HepG2 (cell line): ENCODE data around the gene MRFAP1L1. TPM values are rescaled to one million over a fixed set of nuclear protein-coding genes. Genes with fewer than 3 reads are reported as not detected.

ENCODE experiments used
- ATAC-seq: fragments of 200-7000 bp; cut with Tn5 transposase; 3 replicates; pipeline ENCODE4 v1.9.1; 2020; ENCODE audit warnings: mild to moderate bottlenecking, moderate library complexity
- BruUV-seq: library from RNA; stranded (reverse); fragments of 400-500 nt; replicated peaks from 2 replicates; lab custom pipeline; 2021; lab: Mats Ljungman, UMichigan
- CTCF ChIA-PET: fragments of 300-600 bp; formaldehyde crosslinking; extraction: SDS; loops from one replicate; lab custom pipeline; 2021; ENCODE audit warnings: low total read pairs, inconsistent platforms, low intra/inter-chr PET ratio; lab: Yijun Ruan, JAX
- POLR2A ChIA-PET: fragments of 350-600 bp; sonication (Branson Sonifier 250); formaldehyde crosslinking; loops from one replicate; lab custom pipeline; 2020; ENCODE audit warnings: antibody characterized with exemption, inconsistent platforms; lab: Yijun Ruan, JAX
- DNase-seq: peaks from one replicate; pipeline ENCODE4 v3.0.0-alpha.2; 2015; ENCODE audit warnings: low spot score
- FAIRE-seq: peaks from 3 replicates; lab custom pipeline; 2011; peaks lifted over from hg19 to GRCh38; lab: Jason Lieb, UNC
- H2AFZ ChIP-seq: one replicate; pipeline ENCODE4 v1.6.1; 2011; ENCODE audit warnings: low read length, inconsistent platforms
- H3K27ac ChIP-seq: fragments of 300-600 bp; 3 replicates; pipeline ENCODE4 v1.8.0; 2011; ENCODE audit warnings: mixed run types, mild to moderate bottlenecking, mixed read lengths, low read length, inconsistent platforms; ENCODE audit not compliant: insufficient read depth; ENCODE audit errors: extremely low read length
- H3K27me3 ChIP-seq, 2 experiments: fragments of 200-600 bp in 1 of 2; 2 replicates in 1 of 2; 3 replicates in 1 of 2; pipeline versions ENCODE4 v1.6.0 to v1.8.0; 2011; ENCODE audit warnings: low read length in 2 of 2, mild to moderate bottlenecking in 2 of 2, moderate library complexity in 2 of 2, inconsistent platforms in 1 of 2; ENCODE audit not compliant: insufficient read depth in 2 of 2, control insufficient read depth in 1 of 2
- H3K36me3 ChIP-seq, 2 experiments: fragments of 200-600 bp in 1 of 2; replicated peaks in 1 of 2; 2 replicates in 1 of 2; 3 replicates in 1 of 2; pipeline versions ENCODE4 v1.5.1 to v1.8.0; 2011; ENCODE audit warnings: low read length in 2 of 2, inconsistent platforms in 1 of 2; ENCODE audit not compliant: insufficient read depth in 2 of 2, control insufficient read depth in 1 of 2
- H3K4me1 ChIP-seq: 2 replicates; pipeline ENCODE4 v1.5.1; 2012; ENCODE audit warnings: low read length, inconsistent platforms; ENCODE audit not compliant: insufficient read depth
- H3K4me2 ChIP-seq: 2 replicates; pipeline ENCODE4 v1.6.0; 2011; ENCODE audit warnings: low read depth, low read length, inconsistent platforms
- H3K4me3 ChIP-seq, 3 experiments: fragments of 200-600 bp in 1 of 3; sonication (generic), shearing (Covaris generic) in 1 of 3; replicated peaks in 1 of 3; 2 replicates each; pipeline ENCODE4 v1.5.1; 2011 to 2016; ENCODE audit warnings: low read length in 3 of 3, inconsistent platforms in 2 of 3, low read depth in 2 of 3, mild to moderate bottlenecking in 2 of 3, control low read depth in 1 of 3, mixed read lengths in 1 of 3; ENCODE audit not compliant: insufficient read depth in 1 of 3
- H3K79me2 ChIP-seq: one replicate; pipeline ENCODE4 v1.6.1; 2011; ENCODE audit warnings: low read length, inconsistent platforms; ENCODE audit not compliant: insufficient read depth
- H3K9ac ChIP-seq: 2 replicates; pipeline ENCODE4 v1.6.0; 2011; ENCODE audit warnings: mild to moderate bottlenecking, low read depth, low read length, inconsistent platforms; ENCODE audit not compliant: insufficient read depth
- H3K9me3 ChIP-seq: 2 replicates; pipeline ENCODE4 v1.5.1; 2012; ENCODE audit warnings: mild to moderate bottlenecking, low read length
- H4K20me1 ChIP-seq: 2 replicates; pipeline ENCODE4 v1.6.0; 2011; ENCODE audit warnings: inconsistent platforms, mild to moderate bottlenecking, low read length, moderate library complexity; ENCODE audit not compliant: insufficient read depth
- HNRNPL ChIP-seq: fragments of 200-400 bp; formaldehyde crosslinking; IDR thresholded peaks from 2 replicates; pipeline ENCODE4 v1.6.1; 2017; ENCODE audit warnings: mild to moderate bottlenecking, low read depth, low read length
- PRMT3 ChIP-seq: sonication (generic); formaldehyde crosslinking; IDR thresholded peaks from 2 replicates; pipeline ENCODE4 v1.8.1; 2022; ENCODE audit warnings: low read depth, mild to moderate bottlenecking, moderate library complexity, missing genetic modification reagents, borderline replicate concordance
- ZC3H4 ChIP-seq: sonication (generic); formaldehyde crosslinking; IDR thresholded peaks from 2 replicates; pipeline ENCODE4 v1.4.0; 2020; ENCODE audit warnings: missing genetic modification reagents, borderline replicate concordance
- ZNF160 ChIP-seq: sonication (generic); formaldehyde crosslinking; IDR thresholded peaks from 2 replicates; pipeline ENCODE4 v1.8.0; 2022; ENCODE audit warnings: mild to moderate bottlenecking, inconsistent platforms, missing genetic modification reagents
- ZNF333 ChIP-seq: sonication (generic); formaldehyde crosslinking; IDR thresholded peaks from 2 replicates; pipeline ENCODE4 v1.4.0; 2020; ENCODE audit warnings: mild to moderate bottlenecking, missing genetic modification reagents, borderline replicate concordance
- ZNF414 ChIP-seq: sonication (generic); formaldehyde crosslinking; IDR thresholded peaks from 2 replicates; pipeline ENCODE4 v1.5.0; 2020; ENCODE audit warnings: missing genetic modification reagents
- ZSCAN12 ChIP-seq: sonication (generic); formaldehyde crosslinking; IDR thresholded peaks from 2 replicates; pipeline ENCODE4 v1.9.0; 2021; ENCODE audit warnings: mild to moderate bottlenecking, missing genetic modification reagents
- WGBS: methylation state at CpG from one replicate; pipeline ENCODE4 v1.1.6; 2017; ENCODE audit warnings: low lambda C conversion rate; 5-methylcytosine and 5-hydroxymethylcytosine counted together
- in situ Hi-C: cut with HindIII; loops from 2 replicates; pipeline ENCODE4 v1.10.0; 2017; ENCODE audit warnings: low pct_unique_long_range_greater_than_20kb; ENCODE audit not compliant: extremely low pct_ligation_motif_present
- intact Hi-C: fragments of 100-400 bp; cut with micrococcal nuclease; formaldehyde crosslinking; loops from one replicate; pipeline ENCODE4 v1.10.0; 2022; ENCODE audit not compliant: unreplicated experiment
- polyA plus RNA-seq, 8 experiments: library from polyadenylated mRNA; depleted of rRNA in 3 of 8; stranded (reverse) in 7 of 8; unstranded in 1 of 8; fragments of >200 nt; fragmentation: Illumina TruSeq in 4 of 8; extraction: Trizol in 4 of 8; gene quantifications; 2 replicates each; pipeline versions ENCODE4 v1.2.1 to v1.2.3, GENCODE V29; 2011 to 2016; ENCODE audit warnings: low read depth in 4 of 8, missing spikeins in 1 of 8, mixed read lengths in 1 of 8; ENCODE audit not compliant: insufficient read depth in 1 of 8
- total RNA-seq, 5 experiments: library from RNA; depleted of rRNA; stranded (reverse); fragments of >200 nt; fragmentation: Illumina TruSeq; extraction: Trizol; gene quantifications; 2 replicates each; pipeline ENCODE4 v1.2.3, GENCODE V29; 2016; ENCODE audit warnings: low read depth in 1 of 5

The MRFAP1L1 gene
- total and polyA plus RNA-seq, 2 of the 13 experiments (the other 11 are each of a cell fraction or from before 2014, with no cell fraction given) = 44.8 to 76.6 TPM

DNA sequence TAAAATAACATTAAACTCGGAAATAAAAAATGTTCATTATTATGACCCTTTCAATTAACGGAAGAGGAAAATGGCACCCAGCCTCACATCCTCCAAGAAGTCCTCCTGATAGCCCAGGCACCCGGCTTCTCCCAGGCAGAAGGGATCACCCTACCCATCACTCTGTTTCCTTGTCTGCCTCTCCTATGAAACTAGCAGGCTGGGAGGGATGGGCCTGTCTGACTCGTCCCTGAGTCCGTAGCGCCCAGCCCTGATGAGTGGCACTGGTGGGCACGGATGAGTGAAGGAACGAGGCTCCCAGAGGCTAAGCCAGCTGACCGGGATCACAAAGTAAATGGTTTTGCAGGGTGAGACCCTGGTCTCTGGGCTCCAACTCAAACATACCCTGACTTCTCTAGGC is 44.2 kb upstream of the MRFAP1L1 start:
- H3K27ac ChIP-seq = peak overlapping the region; percentile 83
- H3K36me3 ChIP-seq = no peaks in the 10 kb centered on the region
- ChIA-PET POLR2A (interaction anchor here (1.1 to 9.9 kb wide), 6 partner anchors 17 to 61 kb away, joined by 3 to 207 read pairs (median 4); no protein-coding TSS in a partner anchor), CTCF (no interaction called here)
- H3K79me2 ChIP-seq = no peaks in the 10 kb centered on the region
- in situ Hi-C loops = no loop called here
- peaks cover 73% of the 10 kb centered on the region for H3K4me1 ChIP-seq
- peak overlapping the region; percentile 89 for H3K4me2 ChIP-seq
- FAIRE-seq (no peak), DNase-seq (no peak)
- TF ChIP-seq ZNF333 (no peak), ZSCAN12 (CRISPR knock-in tag) (no peak), HNRNPL (0 out of 2 replicates have a peak, but pooled peaks have one; percentile 20), ZC3H4 (peak; percentile 75; the same call in 1 of the 2 replicates), PRMT3 (CRISPR knock-in tag) (no peak), ZNF414 (CRISPR knock-in tag) (0 out of 2 replicates have a peak, but pooled peaks have one; percentile 10), ZNF160 (CRISPR knock-in tag) (no peak)
- TF ChIP-seq, all 625 proteins: peak for 3
- Histone ChIP-seq H3K9me3 (no peaks in the 10 kb centered on the region), H3K9ac (peak overlapping the region; percentile 75), H3K27me3 (no peaks in the 10 kb centered on the region; a peak in 1 of 5 replicates), H3K4me3 (peak overlapping the region; percentile 64 to 68 (median 66); a peak in 5 of 6 replicates), H2AFZ (no peak overlapping the region), H4K20me1 (no peaks in the 10 kb centered on the region)
- no peak for ATAC-seq
- intact Hi-C loops = loop anchor here (2.0 kb wide), 2 partner anchors 21 to 25 kb away; no protein-coding TSS in a partner anchor
- no TSS peak for BruUV-seq
- 31% methylated on average over 6 of the region's 9 CpGs for WGBS
